HG03045 (cell line): ENCODE data around the gene TIPRL.
"Not testable (repeated sequence)": the region's sequence is repeated elsewhere in the genome, so short reads cannot be mapped to it uniquely, and the experiment has no call there.

Experiments used
- ATAC-seq: cut with Tn5 transposase; IDR thresholded peaks from one replicate; pipeline ENCODE4 v1.9.1; 2021; ENCODE audit warnings: mild to moderate bottlenecking, moderate library complexity; ENCODE audit not compliant: unreplicated experiment

The TIPRL gene

GRCh38 chr1:168207673-168208072 is 28.9 kb downstream of the TIPRL start:
- not testable (repeated sequence) for ATAC-seq

- no peak for ATAC-seq
Observed at GRCh38 chr1:168210312-168210711, 31.6 kb downstream of the TIPRL start.

DNA sequence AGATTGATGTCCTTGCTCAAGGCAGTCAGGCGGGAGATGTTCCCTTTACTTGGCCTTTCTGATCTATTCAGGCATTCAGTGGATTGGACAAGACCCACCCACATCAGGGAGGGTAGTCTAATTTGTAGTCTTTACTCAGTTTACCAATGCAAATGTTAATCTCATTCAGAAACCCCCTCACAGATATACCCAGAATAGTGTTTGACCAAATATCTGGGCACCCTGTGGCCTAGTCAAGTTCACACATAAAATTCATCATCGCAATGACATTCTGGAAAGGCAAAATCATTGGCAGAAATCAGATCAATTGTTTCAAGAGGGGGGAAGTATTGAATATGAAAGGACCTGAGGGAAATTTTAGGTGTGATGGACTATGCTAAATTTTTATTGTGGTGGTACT is 34.6 kb downstream of the TIPRL start:
- ATAC-seq = no peak

- ATAC-seq = no peak
Observed at GRCh38 chr1:168216171-168216570, 37.4 kb downstream of the TIPRL start.

DNA sequence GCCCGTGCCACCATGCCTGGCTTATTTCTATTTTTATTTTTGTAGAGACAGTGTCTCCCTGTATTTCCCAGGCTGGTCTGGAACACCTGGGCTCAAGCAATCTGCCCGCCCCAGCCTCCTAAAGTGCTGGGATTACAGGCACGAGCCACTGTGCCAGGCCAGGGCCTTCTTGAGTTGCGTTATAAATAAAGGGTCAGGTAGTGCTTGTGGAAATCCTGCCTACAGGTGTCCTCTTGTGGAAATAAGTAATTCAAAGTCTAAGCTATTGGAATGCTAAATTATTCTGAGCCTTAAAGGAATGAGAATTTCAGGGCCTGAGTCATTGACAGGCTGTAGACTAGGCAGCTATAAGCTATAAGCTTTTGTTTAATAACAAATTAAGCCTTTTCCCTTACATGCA is 38.9 kb downstream of the TIPRL start:
- ATAC-seq = no peak

DNA sequence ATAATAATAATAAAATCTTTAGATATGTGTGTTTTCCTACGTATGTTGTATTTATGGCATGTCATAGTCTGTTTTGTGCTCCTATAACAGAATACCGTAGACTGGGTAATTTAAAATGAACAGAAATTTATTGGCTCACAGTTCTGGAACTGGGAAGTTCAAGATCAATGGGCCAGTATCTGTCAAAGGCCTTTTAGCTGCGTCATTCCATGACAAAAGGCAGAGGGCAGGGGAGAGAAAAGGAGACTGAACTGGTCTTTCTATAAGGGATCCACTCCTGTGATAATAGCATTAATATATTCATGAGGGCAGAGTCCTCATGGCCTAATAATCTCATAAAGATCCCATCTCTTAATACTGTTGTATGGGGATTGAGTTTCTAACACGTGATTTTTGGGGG is 39.9 kb downstream of the TIPRL start:
- ATAC-seq = no peak

DNA sequence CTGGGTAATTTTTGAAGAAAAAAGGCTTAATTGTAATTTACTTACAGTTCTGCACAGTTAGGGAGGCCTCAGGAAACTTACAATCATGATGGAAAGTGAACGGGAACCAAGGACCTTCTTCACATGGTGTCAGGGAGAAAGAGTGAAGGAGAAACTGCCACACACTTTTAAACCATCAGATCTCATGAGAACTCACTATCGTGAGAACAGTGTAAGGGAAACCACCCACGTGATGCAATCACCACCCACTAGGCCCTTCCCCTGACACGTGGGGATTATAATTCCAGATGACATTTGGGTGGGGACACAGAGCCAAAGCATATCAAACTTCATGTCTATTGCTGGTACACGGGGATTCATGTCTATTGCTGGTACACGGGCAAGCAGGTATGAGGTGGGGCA is 41.7 kb downstream of the TIPRL start:
- no peak for ATAC-seq

GRCh38 chr1:168221275-168221674 is 42.5 kb downstream of the TIPRL start:
- no peak for ATAC-seq

DNA sequence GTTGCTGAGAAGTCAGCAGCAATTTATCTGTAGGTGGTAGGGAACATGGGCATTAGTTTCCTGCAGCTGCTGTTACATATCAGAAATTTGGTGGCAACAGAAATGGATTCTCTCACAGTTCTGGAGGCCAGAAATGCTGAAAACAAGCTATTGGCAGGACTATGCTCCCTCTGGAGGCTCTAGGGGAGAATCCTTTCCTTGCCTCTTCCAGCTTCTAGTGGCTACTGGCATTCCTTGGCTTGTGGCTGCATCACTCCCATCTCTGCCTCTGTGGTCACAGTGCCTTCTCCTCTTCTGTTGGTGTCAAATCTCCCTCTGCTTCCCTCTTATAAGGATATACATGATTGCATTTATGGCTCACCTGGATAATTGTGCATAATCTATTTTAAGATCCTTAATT is 44.5 kb downstream of the TIPRL start:
- ATAC-seq = no peak

DNA sequence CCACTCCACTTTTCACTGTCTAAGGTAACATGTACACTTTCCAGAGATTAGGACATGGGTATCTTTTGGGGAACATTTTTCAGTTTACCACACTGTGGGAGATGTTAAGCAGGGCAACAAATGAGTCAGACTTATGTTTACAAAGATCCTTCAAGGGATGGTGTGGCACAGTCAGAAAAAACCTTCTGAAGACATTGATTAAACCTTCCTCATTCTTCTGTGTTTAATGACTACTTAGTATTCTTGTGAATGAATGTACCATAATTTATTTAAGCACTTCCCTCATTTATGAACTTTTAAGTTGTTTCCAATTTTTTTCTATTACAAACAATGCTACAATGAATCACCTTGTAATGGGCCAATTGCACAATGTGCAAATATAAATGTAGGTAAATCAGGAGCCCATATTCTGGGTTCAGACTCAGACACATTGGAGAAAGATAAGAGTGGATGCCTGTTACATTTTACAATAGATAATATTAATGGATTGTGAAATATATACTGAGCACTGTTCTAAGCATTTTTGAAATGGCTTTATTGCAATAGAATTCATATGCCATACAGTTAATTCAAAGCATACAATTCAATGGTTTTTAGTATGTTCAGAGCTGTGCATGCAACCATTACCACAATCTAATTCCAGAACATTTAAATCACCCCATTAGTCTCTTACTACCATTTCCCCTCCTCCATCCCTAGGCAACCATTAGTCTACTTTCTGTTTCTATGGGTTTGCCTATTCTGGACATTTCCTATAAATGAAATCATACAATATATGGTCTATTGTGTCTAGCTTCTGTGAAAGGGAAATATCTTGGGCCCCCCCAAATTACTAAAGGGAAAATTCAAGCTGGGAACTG is 45.1 kb downstream of the TIPRL start:
- no peak for ATAC-seq

DNA sequence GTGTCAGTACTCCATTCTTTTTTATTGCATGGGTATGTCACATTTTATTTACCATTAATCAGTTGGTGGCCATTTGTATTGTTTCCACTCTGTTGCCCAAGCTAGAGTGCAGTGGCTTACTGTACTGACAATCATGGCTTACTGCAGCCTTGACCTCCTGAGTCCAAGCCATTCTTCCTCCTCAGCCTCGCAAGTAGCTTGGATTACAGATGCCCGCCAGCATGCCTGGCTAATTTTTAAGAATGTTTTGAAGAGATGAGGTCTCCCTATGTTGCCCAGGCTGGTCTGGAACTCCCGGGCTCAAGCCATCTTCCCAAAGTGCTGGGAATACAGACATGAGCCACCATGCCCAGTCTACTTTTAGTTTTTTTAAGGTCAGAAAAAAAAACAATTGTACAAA is 46.2 kb downstream of the TIPRL start:
- no peak for ATAC-seq

- peak; percentile 90 for ATAC-seq
Observed at GRCh38 chr1:168225476-168226190, 46.9 kb downstream of the TIPRL start, which contains the start of gene SFT2D2. Gene SFT2D2 (plus strand): TSS chr1:168226004. CDS start chr1:168226080, 76 bp downstream.

- no peak for ATAC-seq
Observed at GRCh38 chr1:168227620-168228019, 48.9 kb downstream of the TIPRL start.

DNA sequence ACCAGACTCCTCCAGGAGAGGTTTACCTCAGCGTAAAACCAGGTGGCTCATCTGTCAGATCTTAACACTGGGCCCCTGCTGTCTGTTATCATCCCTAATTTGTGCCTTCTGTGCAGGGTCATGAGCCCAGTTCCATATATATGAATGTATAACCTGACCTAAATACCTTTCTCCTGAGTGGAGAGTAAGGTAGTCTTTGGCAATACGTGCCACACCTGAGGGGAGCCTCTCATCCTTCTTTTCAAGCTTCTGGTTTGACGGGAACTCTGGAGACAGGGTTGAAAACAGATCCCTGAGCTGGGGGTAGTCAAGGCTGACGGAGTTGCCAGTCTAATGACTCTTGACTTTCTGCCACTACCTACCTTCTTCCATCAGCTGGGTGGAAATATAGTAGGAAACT is 51.1 kb downstream of the TIPRL start:
- no peak for ATAC-seq

- ATAC-seq = no peak
Observed at GRCh38 chr1:168230709-168231108, 51.9 kb downstream of the TIPRL start.

- ATAC-seq = peak; percentile 85
Observed at GRCh38 chr1:168234846-168235547, 56.2 kb downstream of the TIPRL start.

DNA sequence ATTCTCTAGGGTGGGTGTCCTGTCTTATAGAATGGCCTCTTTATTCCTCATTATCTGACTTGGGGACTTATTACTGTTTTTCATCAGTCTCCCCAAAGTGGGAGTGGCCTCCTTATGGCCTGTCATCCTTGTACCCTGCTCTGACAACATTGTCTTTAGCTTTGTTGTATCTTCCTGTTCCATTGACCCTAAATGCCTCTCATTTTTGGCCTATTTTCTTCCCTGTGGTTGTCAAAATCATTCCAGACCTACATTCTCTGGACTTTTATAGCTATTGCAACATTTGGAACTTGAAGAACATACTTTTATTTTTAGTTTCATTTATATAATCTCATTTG is 56.8 kb downstream of the TIPRL start:
- ATAC-seq = no peak

- no peak for ATAC-seq
Observed at GRCh38 chr1:168235937-168236336, 57.2 kb downstream of the TIPRL start.

DNA sequence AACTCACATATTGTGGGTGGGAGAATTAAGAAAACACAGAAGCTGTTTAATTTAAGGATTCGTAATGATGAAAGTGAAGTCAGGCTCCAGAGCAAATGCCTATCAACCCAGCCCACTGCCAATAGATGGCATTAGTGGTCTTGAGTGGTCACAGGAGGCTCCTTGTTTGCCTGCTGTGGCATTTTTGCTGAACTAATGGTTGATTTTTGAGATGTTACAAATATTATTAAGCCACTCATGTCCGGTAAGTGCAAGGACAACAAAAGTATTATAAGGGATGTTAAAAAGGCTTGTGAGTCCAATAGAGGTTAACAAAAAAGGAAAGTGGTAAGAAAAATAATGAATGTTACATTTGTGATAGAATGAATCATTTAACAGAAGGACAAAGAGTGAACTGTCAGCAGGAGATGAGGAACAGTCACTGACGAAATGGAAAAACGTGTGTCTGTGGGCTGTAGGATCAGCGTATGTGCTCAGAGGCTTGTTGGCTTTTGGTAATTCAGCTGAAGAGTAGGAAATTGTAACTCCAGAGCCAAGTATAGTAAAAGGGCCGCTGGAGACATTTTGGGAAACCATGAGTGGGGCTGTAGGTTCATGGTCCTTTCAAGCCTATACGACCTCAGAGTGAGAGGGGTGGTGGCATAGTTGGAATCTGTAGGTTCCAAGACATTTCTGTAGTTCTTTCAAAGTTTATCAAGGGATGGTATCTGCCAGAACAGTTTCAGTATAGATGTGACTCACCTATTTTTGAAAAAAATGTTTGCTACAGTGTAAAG is 58.3 kb downstream of the TIPRL start:
- ATAC-seq = no peak

- ATAC-seq = no peak
Observed at GRCh38 chr1:168243198-168243597, 64.4 kb downstream of the TIPRL start.

GRCh38 chr1:168243636-168244212 is 65.0 kb downstream of the TIPRL start:
- ATAC-seq = no peak
